ENCODE data around the gene ZNF57.
"Not testable (repeated sequence)": the region's sequence is repeated elsewhere in the genome, so short reads cannot be mapped to it uniquely, and the experiment has no call there.

DNA sequence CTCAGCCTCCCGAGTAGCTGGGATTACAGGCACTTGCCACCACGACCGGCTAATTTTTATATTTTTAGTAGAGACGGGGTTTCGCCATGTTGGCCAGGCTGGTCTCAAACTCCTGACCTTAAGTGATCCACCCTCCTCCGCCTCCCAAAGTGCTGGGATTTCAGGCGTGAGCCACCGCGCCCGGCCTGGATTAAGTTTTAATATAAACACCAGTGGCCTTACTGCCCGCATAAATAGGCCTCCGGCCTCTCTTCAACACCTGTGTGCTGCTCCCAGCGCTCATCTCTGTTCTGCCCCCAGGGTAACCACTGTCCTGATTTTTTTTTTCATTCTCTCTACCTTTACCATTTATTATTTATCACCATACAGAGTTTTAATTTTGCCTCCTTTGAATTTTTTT, 2.6 kb downstream of the ZNF57 start:
- TF ChIP-seq ELK4 (IDR thresholded peaks at IDR 0.05; ENCODE audit: borderline replicate concordance, low read depth, low read length); CTCF (tag by site-specific recombination; IDR thresholded peaks at IDR 0.05); ZNF140 (tag by site-specific recombination; IDR thresholded peaks at IDR 0.05); OVOL3 (tag by site-specific recombination; IDR thresholded peaks at IDR 0.05); YY1 (tag by site-specific recombination; IDR thresholded peaks at IDR 0.05); ZNF184 (tag by site-specific recombination; IDR thresholded peaks at IDR 0.05): not testable (repeated sequence)
